ENCODE measurements around the gene MSANTD3. TPM values are rescaled to one million over a fixed set of nuclear protein-coding genes. Genes with fewer than 3 reads are reported as not detected.

Gene MSANTD3
- total RNA-seq, 1 experiment from 2014 or later = 52.9 TPM

GRCh38 chr9:100474082-100474923 is 47.4 kb downstream of the MSANTD3 start:
- DNase-seq (ENCODE audit: low spot score) = peak; percentile 15
- POLR2A ChIA-PET (ENCODE audit: low non-redundant PET) = no interaction called here
- H3K9me3 ChIP-seq (ENCODE audit: low read depth, low read length, poor library complexity, severe bottlenecking) = peaks cover 1% of the 10 kb centered on the region
- no peaks in the 10 kb centered on the region for H3K36me3 ChIP-seq (ENCODE audit: insufficient read depth, low read length, poor library complexity, severe bottlenecking)
- H3K27me3 ChIP-seq (replicated peaks; ENCODE audit: insufficient read depth, low read depth, low read length, poor library complexity) = no peaks in the 10 kb centered on the region
- H3K27ac ChIP-seq (ENCODE audit: low read depth, low read length, poor library complexity, severe bottlenecking) = peak overlapping the region; percentile 78
- no TSS peak for BruUV-seq (replicated peaks)
- CTCF ChIA-PET = no interaction called here
- H3K4me1 ChIP-seq (ENCODE audit: insufficient read depth, low read length, poor library complexity, severe bottlenecking) = peaks cover 18% of the 10 kb centered on the region
- H3K4me3 ChIP-seq (ENCODE audit: low read depth, low read length, poor library complexity, severe bottlenecking) = peak overlapping the region; percentile 95
- intact Hi-C loops (cut with micrococcal nuclease; ENCODE audit: unreplicated experiment) = no loop called here
- no peak for TF ChIP-seq CTCF (conservative IDR thresholded peaks at IDR 0.05; ENCODE audit: low read depth, low read length)
- TF ChIP-seq EZH2 (IDR thresholded peaks at IDR 0.05; ENCODE audit: borderline replicate concordance, low read depth, low read length, poor library complexity, severe bottlenecking) = no peak

GRCh38 chr9:100474924-100475276 is 48.0 kb downstream of the MSANTD3 start:
- TF ChIP-seq CTCF (conservative IDR thresholded peaks at IDR 0.05; ENCODE audit: low read depth, low read length) (no peak), EZH2 (IDR thresholded peaks at IDR 0.05; ENCODE audit: borderline replicate concordance, low read depth, low read length, poor library complexity, severe bottlenecking) (no peak)
- Histone ChIP-seq H3K4me3 (ENCODE audit: low read depth, low read length, poor library complexity, severe bottlenecking) (peak overlapping the region; percentile 95), H3K36me3 (ENCODE audit: insufficient read depth, low read length, poor library complexity, severe bottlenecking) (no peaks in the 10 kb centered on the region), H3K27me3 (replicated peaks; ENCODE audit: insufficient read depth, low read depth, low read length, poor library complexity) (no peaks in the 10 kb centered on the region), H3K4me1 (ENCODE audit: insufficient read depth, low read length, poor library complexity, severe bottlenecking) (peaks cover 18% of the 10 kb centered on the region), H3K27ac (ENCODE audit: low read depth, low read length, poor library complexity, severe bottlenecking) (no peak overlapping the region), H3K9me3 (ENCODE audit: low read depth, low read length, poor library complexity, severe bottlenecking) (peaks cover 7% of the 10 kb centered on the region)
- ChIA-PET CTCF (no interaction called here), POLR2A (ENCODE audit: low non-redundant PET) (no interaction called here)
- intact Hi-C loops (cut with micrococcal nuclease; ENCODE audit: unreplicated experiment) = no loop called here
- BruUV-seq (replicated peaks) = no TSS peak
- no peak for DNase-seq (ENCODE audit: low spot score)

GRCh38 chr9:100477241-100477640 is 50.3 kb downstream of the MSANTD3 start:
- TF ChIP-seq CTCF (conservative IDR thresholded peaks at IDR 0.05; ENCODE audit: low read depth, low read length) (no peak), EZH2 (IDR thresholded peaks at IDR 0.05; ENCODE audit: borderline replicate concordance, low read depth, low read length, poor library complexity, severe bottlenecking) (no peak)
- H3K4me1 ChIP-seq (ENCODE audit: insufficient read depth, low read length, poor library complexity, severe bottlenecking) = peaks cover 18% of the 10 kb centered on the region
- DNase-seq (ENCODE audit: low spot score) = no peak
- H3K36me3 ChIP-seq (ENCODE audit: insufficient read depth, low read length, poor library complexity, severe bottlenecking) = no peaks in the 10 kb centered on the region
- CTCF ChIA-PET = no interaction called here
- H3K4me3 ChIP-seq (ENCODE audit: low read depth, low read length, poor library complexity, severe bottlenecking) = no peak overlapping the region
- no TSS peak for BruUV-seq (replicated peaks)
- POLR2A ChIA-PET (ENCODE audit: low non-redundant PET) = no interaction called here
- no peak overlapping the region for H3K27ac ChIP-seq (ENCODE audit: low read depth, low read length, poor library complexity, severe bottlenecking)
- H3K9me3 ChIP-seq (ENCODE audit: low read depth, low read length, poor library complexity, severe bottlenecking) = peaks cover 7% of the 10 kb centered on the region
- intact Hi-C loops (cut with micrococcal nuclease; ENCODE audit: unreplicated experiment) = no loop called here
- no peaks in the 10 kb centered on the region for H3K27me3 ChIP-seq (replicated peaks; ENCODE audit: insufficient read depth, low read depth, low read length, poor library complexity)

All from A673 (cell line).